ENCODE measurements around the gene HSPA6. TPM values are rescaled to one million over a fixed set of nuclear protein-coding genes. Genes with fewer than 3 reads are reported as not detected.
A peak's percentile ranks its signal among the peaks of the same experiment; 100 is the strongest.

The HSPA6 gene
- total RNA-seq, 1 experiment from 2014 or later = not detected

- Histone ChIP-seq H4K20me1 (ENCODE audit: insufficient read depth) (no peaks in the 10 kb centered on the region), H2AFZ (ENCODE audit: low read depth, low read length, poor library complexity, severe bottlenecking) (no peak overlapping the region), H3K36me3 (ENCODE audit: control insufficient read depth in 1 of 2, insufficient read depth in 2 of 2, low read length in 2 of 2) (no peaks in the 10 kb centered on the region), H3K27me3 (ENCODE audit: insufficient read depth, low read length) (no peaks in the 10 kb centered on the region), H3K4me1 (ENCODE audit: control insufficient read depth in 1 of 2, insufficient read depth in 2 of 2, low read length in 2 of 2) (peaks cover 0 to 7% of the 10 kb centered on the region in 2 experiments; a peak in 1 of 4 replicates), H3K9ac (ENCODE audit: low read length) (no peak overlapping the region), H3K4me2 (ENCODE audit: low read length) (no peak overlapping the region), H3K27ac (ENCODE audit: low read depth, low read length) (no peak overlapping the region), H3K9me3 (ENCODE audit: control insufficient read depth in 1 of 2, insufficient read depth in 1 of 2, low read depth in 1 of 2, low read length in 2 of 2) (no peaks in the 10 kb centered on the region), H3K9me2 (ENCODE audit: insufficient read depth) (no peaks in the 10 kb centered on the region), H3K79me2 (ENCODE audit: insufficient read depth, low read length) (no peaks in the 10 kb centered on the region), H3K4me3 (replicated peaks in 1 of 2; ENCODE audit: low read depth in 1 of 2, low read length in 2 of 2) (no peak overlapping the region)
- no peak for DNase-seq (ENCODE audit: low read depth, low spot score)
- intact Hi-C loops (cut with micrococcal nuclease) = no loop called here
- ChIA-PET RAD21 (ENCODE audit: low non-redundant PET in 1 of 2, low total read pairs in 2 of 2, uncharacterized antibody in 2 of 2, unreplicated experiment in 2 of 2) (interaction anchor here in 1 of 2 experiments (0.5 kb wide), 1 partner anchor 875 kb away, joined by 3 read pairs; no protein-coding TSS in a partner anchor), POLR2A (no interaction called here), CTCF (no interaction called here)
- ATAC-seq = peak; percentile 46; the same call in 1 of the 2 replicates
- TF ChIP-seq MAX (IDR thresholded peaks at IDR 0.05) (no peak), REST (IDR thresholded peaks at IDR 0.05; ENCODE audit: low read depth) (no peak), POLR2AphosphoS5 (IDR thresholded peaks at IDR 0.05; ENCODE audit: low read depth, low read length) (no peak), SRF (IDR thresholded peaks at IDR 0.05; ENCODE audit: low read depth) (no peak), CBX3 (IDR thresholded peaks at IDR 0.05; ENCODE audit: low read depth) (no peak), SP1 (IDR thresholded peaks at IDR 0.05; ENCODE audit: low read depth) (no peak), CEBPB (IDR thresholded peaks at IDR 0.05; ENCODE audit: low read depth) (no peak), TCF7L2 (IDR thresholded peaks at IDR 0.05; ENCODE audit: borderline replicate concordance, extremely low read depth, insufficient read depth, insufficient read length) (no peak), YY1 (IDR thresholded peaks at IDR 0.05; ENCODE audit: extremely low read depth, insufficient replicate concordance, low read depth, low read length) (no peak), ATF3 (IDR thresholded peaks at IDR 0.05) (no peak), SIN3A (IDR thresholded peaks at IDR 0.05; ENCODE audit: low read depth) (no peak), ZNF274 (IDR thresholded peaks at IDR 0.05; ENCODE audit: low read depth, low read length) (no peak), RAD21 (IDR thresholded peaks at IDR 0.05; ENCODE audit: low read depth) (no peak), EZH2 (IDR thresholded peaks at IDR 0.05) (no peak), EZH2phosphoT487 (IDR thresholded peaks at IDR 0.05; ENCODE audit: borderline replicate concordance) (no peak)
- BruUV-seq (replicated peaks) = no TSS peak
These were observed 42.5 kb upstream of the HSPA6 start for GRCh38 chr1:161481624-161482392.

Data from HCT116 (cell line).